Measurements from ENCODE around the gene ZNF865. TPM values are rescaled to one million over a fixed set of nuclear protein-coding genes. Genes with fewer than 3 reads are reported as not detected.

The ZNF865 gene
- total and polyA plus RNA-seq, 2 donors (not counting 3 experiments of a cell fraction or from before 2014, with no cell fraction given): 4.0 to 10.1 TPM

- Histone ChIP-seq H3K4me2 (ENCODE audit: insufficient read depth, low read length) (no peak overlapping the region), H3K27ac (ENCODE audit: insufficient read depth, low read depth, low read length) (no peak overlapping the region), H3K9ac (replicated peaks; ENCODE audit: extremely low read depth, insufficient read depth, low read length) (no peak overlapping the region), H2AFZ (ENCODE audit: low read depth, low read length) (no peak overlapping the region), H3K79me2 (ENCODE audit: control insufficient read depth, insufficient read depth, low read length) (peaks cover 7% of the 10 kb centered on the region), H4K20me1 (replicated peaks; ENCODE audit: control insufficient read depth, extremely low read depth, insufficient read depth, low read length) (no peaks in the 10 kb centered on the region), H3K9me3 (replicated peaks; ENCODE audit: control insufficient read depth, insufficient read depth, low read length) (no peaks in the 10 kb centered on the region), H3K27me3 (ENCODE audit: control insufficient read depth in 2 of 2, insufficient read depth in 2 of 2, low read length in 2 of 2) (no peaks in the 10 kb centered on the region), H3K4me1 (ENCODE audit: control insufficient read depth, extremely low read depth, insufficient read depth, low read length) (peaks cover 2% of the 10 kb centered on the region), H3K36me3 (ENCODE audit: control insufficient read depth in 2 of 2, extremely low read depth in 1 of 2, insufficient read depth in 2 of 2, low read length in 2 of 2) (peaks cover 2 to 19% of the 10 kb centered on the region in 2 experiments), H3K4me3 (replicated peaks in 1 of 3; ENCODE audit: insufficient read depth in 1 of 3, low read depth in 1 of 3, low read length in 3 of 3) (no peak overlapping the region), H3K9me1 (replicated peaks; ENCODE audit: control insufficient read depth, extremely low read depth, insufficient read depth, low read length) (no peaks in the 10 kb centered on the region)
- TF ChIP-seq MYC (IDR thresholded peaks at IDR 0.05; ENCODE audit: low read depth, low read length): no peak
- TF ChIP-seq EZH2 (IDR thresholded peaks at IDR 0.05; ENCODE audit: borderline replicate concordance, low read depth, low read length, severe bottlenecking): no peak
- no peak for TF ChIP-seq FOS (IDR thresholded peaks at IDR 0.05; ENCODE audit: borderline replicate concordance, insufficient read depth, low read length)
- TF ChIP-seq JUN (IDR thresholded peaks at IDR 0.05; ENCODE audit: borderline replicate concordance, insufficient read depth, insufficient read length, low read depth): no peak
- TF ChIP-seq CTCF (IDR thresholded peaks at IDR 0.05; ENCODE audit: extremely low read depth in 1 of 2, insufficient read depth in 1 of 2, low read depth in 1 of 2, low read length in 2 of 2): no peak
- no peak for TF ChIP-seq POLR2A (IDR thresholded peaks at IDR 0.05; ENCODE audit: low read depth, low read length)
- TF ChIP-seq GATA2 (IDR thresholded peaks at IDR 0.05; ENCODE audit: insufficient read depth, insufficient read length, low read depth, low read length): no peak
- TF ChIP-seq POLR2AphosphoS5 (IDR thresholded peaks at IDR 0.05; ENCODE audit: insufficient read depth, low read depth, low read length): no peak
- no peak for TF ChIP-seq MAX (IDR thresholded peaks at IDR 0.05; ENCODE audit: insufficient read depth, insufficient read length)
- POLR2A ChIA-PET: no interaction called here
- intact Hi-C loops (cut with micrococcal nuclease) (no loop called here), dilution Hi-C loops (cut with MboI; ENCODE audit: extremely low pct_ligation_motif_present, low sequenced_read_pairs) (no loop called here)
- BruUV-seq (replicated peaks): no TSS peak
- FAIRE-seq (no peak), DNase-seq (ENCODE audit: low read depth, low spot score) (no peak)
- CTCF ChIA-PET: no interaction called here
Measured at GRCh38 chr19:55614711-55615542, 9.5 kb downstream of the ZNF865 start.
